SKM-1 (cell line): ENCODE data around the gene ZER1.
"Not testable (repeated sequence)": the region's sequence is repeated elsewhere in the genome, so short reads cannot be mapped to it uniquely, and the experiment has no call there.

Experiments used
- DNase-seq: peaks from one replicate; lab custom pipeline; 2025; ENCODE audit not compliant: unreplicated experiment; lab: John Stamatoyannopoulos, UW

The ZER1 gene

DNA sequence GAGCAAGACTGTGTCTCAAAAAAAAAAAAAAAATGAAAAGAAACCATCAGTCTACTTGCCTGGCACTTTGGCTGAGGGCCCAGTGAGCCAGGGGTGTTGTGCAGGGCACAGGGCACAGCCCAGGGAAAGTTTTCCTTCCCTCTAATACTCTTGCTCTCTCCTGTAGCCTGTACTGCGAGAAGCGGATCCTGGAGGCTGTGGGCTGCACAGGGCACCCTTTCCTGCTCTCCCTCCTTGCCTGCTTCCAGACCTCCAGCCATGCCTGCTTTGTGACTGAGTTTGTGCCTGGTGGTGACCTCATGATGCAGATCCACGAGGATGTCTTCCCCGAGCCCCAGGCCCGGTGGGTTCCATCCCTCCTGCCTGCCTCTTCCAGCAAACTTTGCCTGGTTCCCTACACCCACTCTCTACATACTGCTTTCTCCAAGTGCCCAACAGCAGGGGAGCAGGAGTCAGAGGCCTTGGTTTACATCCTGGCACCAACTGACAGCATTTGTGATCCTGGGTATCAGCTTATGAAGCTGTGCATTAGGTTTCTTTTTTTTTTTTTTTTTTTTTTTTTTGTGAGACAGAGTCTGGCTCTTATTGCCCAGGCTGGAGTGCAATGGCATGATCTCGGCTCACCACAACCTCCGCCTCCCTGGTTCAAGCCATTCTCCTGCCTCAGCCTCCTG is 55.0 kb downstream of the ZER1 start:
- DNase-seq: no peak

GRCh38 chr9:128715436-128715750 is 56.3 kb downstream of the ZER1 start:
- DNase-seq: no peak

DNA sequence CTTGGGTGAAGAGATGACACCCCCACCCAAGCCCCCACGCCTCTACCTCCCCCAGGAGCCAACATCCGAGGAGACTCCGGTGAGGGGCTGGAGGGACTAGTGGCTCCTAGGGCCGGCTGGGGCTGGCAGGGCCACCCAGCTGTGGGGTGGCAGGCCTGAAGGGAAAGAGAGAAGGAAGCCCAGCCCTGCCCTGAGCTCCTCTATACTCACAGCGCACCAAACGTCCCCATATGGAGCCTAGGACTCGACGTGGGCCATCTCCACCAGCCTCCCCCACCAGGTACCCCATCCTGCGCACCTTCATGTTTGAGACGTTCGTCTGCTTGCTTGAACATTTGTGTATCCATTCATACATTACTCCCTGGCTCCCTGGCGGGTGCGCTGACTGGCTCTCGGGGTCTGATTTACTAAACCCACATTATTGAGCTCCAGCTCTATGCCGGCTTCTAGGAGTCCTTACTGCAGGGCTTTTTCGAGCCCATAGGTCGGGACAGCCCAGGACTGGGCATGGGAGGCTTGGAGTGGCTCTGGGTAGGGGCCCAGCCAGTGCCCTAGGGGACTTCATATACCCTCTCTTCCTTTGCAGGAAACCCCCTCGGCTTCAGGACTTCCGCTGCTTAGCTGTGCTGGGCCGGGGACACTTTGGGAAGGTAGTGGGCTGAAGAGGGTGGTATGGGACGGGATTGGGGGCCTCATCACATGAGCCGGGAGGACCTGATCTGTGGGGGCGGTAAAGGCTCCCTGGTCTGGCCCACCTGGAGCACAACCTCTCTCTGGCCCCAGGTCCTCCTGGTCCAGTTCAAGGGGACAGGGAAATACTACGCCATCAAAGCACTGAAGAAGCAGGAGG is 56.9 kb downstream of the ZER1 start:
- no peak for DNase-seq

GRCh38 chr9:128713941-128714573 is 57.7 kb downstream of the ZER1 start:
- DNase-seq: no peak

DNA sequence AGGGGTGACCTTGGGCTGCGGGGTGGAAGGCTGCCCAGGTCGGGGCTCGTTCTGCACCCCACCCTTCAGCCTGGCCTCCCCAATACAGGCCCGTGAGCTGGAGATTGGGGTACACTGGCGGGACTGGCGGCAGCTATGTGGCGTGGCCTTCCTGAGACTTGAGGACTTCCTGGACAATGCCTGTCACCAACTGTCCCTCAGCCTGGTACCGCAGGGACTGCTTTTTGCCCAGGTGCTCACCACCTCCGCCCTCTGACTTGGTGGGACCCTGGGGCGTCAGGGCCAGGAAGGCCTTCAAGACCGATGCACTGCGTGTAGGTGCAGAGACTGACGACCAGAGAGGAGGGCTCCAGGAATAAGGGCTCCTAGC is 58.3 kb downstream of the ZER1 start:
- no peak for DNase-seq

DNA sequence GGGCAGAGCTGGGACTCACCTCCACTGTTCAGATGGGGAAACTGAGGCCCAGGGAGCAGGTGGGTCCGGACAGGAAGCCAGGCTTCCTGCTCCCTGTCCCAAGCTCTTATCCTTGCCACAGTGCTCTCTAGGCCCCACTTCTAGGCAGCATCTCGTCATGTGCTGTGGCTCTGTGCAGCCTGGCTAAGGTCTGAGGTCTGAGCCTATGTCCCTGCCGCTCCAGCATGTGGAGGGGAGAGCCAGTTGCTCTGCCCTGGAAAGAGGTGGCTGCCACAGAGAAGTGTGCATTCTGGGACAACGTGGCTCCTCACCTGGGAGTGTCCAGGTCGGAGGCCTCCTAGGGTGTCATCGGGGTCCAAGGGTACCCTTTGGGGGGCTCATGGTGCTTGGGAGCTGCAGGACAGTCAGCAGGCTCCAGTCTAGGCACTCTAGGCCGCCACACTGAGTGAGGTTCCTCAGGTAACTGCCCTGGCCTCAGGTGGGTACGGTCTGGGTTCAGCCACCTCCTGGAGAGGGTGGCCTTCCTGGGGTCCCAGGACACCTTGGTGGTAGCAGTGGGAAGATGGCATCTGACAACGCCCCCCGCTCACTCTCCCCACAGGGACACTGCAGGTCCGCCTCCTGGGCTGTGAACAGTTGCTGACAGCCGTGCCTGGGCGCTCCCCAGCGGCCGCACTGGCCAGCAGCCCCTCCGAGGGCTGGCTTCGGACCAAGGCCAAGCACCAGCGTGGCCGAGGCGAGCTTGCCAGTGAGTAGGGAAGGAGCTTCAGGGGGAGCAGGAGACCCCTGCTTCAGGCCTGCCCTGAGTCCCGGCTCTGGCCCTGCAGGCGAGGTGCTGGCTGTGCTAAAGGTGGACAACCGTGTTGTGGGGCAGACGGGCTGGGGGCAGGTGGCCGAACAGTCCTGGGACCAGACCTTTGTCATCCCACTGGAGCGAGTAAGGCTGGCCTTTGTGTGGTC is 59.0 kb downstream of the ZER1 start:
- no peak for DNase-seq

DNA sequence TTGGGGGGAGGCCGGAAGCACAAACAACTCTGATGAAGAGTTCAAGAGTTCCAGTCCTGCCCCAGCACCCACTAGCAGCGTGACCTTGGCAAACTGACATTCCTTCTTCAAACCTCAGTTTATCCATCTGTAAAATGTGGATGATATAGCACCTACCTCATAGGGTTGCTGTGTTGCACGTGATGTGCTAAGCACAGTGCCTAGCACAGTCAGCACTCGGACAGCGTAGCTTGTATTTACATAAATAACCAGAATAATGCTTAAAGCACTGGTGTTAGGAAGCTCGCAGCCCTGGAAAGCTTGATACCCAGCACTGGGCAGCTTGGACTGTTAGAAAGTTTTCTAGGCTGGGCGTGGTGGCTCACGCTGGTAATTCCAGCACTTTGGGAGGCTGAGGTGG is 64.3 kb downstream of the ZER1 start:
- no peak for DNase-seq

- DNase-seq: no peak
Measured at GRCh38 chr9:128706671-128707381, 64.9 kb downstream of the ZER1 start.

DNA sequence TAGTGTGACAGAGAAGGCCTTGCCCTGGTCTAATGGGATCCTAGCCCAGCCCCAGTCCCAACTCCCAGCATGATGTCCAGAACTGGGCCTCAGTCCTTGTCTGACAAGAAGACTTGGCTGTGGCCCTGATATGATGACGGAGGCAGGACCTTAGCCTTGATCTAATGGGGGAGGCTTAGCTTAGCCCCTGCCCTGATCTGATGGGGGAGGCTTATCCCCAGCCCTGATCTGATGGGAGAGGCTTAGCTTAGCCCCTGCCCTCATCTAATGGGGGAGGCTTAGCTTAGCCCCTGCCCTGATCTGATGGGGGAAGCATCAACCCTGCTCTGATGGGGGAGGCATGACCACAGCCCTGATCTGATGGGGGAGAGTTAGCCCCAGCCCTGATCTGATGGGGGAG is 65.7 kb downstream of the ZER1 start:
- no peak for DNase-seq

DNA sequence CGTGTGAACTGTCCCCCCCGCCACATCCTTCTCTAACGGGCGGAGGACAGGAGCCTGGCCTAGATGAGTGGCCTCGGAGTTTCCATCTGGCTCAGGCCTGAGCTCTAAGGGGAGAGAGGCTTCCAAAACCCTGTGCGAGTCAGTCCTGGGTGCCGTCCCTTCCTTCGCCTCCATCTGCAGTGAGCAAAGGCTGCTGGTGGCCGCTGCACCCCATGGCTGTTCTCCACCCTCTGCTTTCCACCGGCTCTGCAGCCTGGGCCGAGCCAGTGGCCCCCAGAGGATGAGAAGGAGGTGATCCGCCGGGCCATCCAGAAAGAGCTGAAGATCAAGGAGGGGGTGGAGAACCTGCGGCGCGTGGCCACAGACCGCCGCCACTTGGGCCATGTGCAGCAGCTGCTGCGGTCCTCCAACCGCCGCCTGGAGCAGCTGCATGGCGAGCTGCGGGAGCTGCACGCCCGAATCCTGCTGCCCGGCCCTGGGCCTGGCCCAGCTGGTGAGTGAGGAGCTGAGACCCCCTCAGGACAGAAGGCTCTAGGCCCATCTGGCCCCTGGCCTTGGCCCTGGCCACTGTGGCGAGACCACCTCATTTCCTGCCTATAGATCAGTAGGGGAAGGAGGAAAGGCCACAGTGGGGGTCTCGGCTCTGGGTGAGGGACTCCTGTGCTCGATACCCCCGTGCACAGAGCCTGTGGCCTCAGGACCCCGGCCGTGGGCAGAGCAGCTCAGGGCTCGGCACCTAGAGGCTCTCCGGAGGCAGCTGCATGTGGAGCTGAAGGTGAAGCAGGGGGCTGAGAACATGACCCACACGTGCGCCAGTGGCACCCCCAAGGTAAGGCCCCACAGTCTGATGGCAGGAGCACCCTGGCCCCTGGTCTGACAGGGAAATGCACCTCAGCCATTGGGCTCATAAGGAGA is 66.4 kb downstream of the ZER1 start:
- no peak for DNase-seq

- no peak for DNase-seq
Measured at GRCh38 chr9:128704356-128704670, 67.4 kb downstream of the ZER1 start.

DNA sequence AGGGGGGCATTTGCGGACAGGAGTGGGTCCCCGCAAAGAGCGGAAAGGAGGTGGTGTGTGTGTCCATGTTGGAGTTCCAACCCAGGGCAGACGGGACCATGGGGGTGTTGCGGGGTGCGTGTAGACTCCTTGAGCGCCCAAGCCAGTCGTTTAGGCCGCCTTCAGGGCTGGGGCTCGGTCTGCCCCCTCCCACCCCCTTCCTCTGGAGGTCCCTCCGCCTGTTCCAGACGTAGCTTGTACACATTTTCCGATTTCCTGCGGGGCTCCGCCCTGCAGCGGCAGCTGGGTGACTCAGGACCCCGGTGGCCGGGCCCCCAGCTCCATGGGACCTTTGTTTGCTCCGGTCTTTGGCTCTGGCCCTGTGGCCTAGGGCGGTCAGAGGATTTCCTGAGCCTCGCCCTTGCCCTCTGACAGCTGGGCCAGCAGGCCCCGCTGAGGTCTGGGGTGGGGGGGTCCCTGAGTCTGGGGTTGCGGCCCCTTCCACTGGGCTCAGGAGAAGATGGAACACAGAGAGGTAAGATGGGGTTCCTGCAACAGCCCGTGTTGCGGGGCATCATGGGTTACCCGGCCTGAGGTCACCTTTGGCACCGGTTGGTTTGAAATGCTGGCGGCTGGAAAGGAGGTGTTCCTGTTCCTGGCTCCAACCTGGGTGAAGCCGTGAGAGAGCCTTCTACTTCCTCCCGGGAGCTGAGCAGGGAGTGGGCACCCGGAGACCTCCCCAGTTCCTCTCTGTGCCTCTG is 67.9 kb downstream of the ZER1 start:
- no peak for DNase-seq

GRCh38 chr9:128702949-128703615 is 68.6 kb downstream of the ZER1 start:
- DNase-seq: no peak

- DNase-seq: peak; percentile 56
Measured at GRCh38 chr9:128702445-128702948, 69.2 kb downstream of the ZER1 start, which contains the start of gene PKN3. Gene PKN3, plus strand, starts transcription at chr9:128702503. Its CDS starts 413 bp downstream, at chr9:128702916.

GRCh38 chr9:128701227-128701854 is 70.4 kb downstream of the ZER1 start:
- no peak for DNase-seq

- DNase-seq: not testable (repeated sequence)
Measured at GRCh38 chr9:128699096-128699795, 72.5 kb downstream of the ZER1 start.
